ENCODE results near the gene IGSF22. TPM values are rescaled to one million over a fixed set of nuclear protein-coding genes. Genes with fewer than 3 reads are reported as not detected.
A peak's percentile ranks its signal among the peaks of the same experiment; 100 is the strongest.

Gene IGSF22
- total and polyA plus RNA-seq, 2 of the 13 experiments (the other 11 are each of a cell fraction or from before 2014, with no cell fraction given) = not detected

- no peak for DNase-seq (ENCODE audit: low spot score)
- no peak overlapping the region for H3K4me2 ChIP-seq (ENCODE audit: low read depth, low read length)
- no peak for FAIRE-seq
- no peaks in the 10 kb centered on the region for H3K79me2 ChIP-seq (ENCODE audit: insufficient read depth, low read length)
- H3K4me1 ChIP-seq (ENCODE audit: insufficient read depth, low read length) = peaks cover 15% of the 10 kb centered on the region
- no peak for ATAC-seq
- BruUV-seq (replicated peaks) = no TSS peak
- no peaks in the 10 kb centered on the region for H3K9me3 ChIP-seq (ENCODE audit: low read length)
- H3K27me3 ChIP-seq (ENCODE audit: control insufficient read depth in 1 of 2, insufficient read depth in 2 of 2, low read length in 2 of 2) = peaks cover 0 to 3% of the 10 kb centered on the region in 2 experiments; a peak in 1 of 5 replicates
- no peaks in the 10 kb centered on the region for H3K36me3 ChIP-seq (replicated peaks in 1 of 2; ENCODE audit: control insufficient read depth in 1 of 2, insufficient read depth in 2 of 2, low read length in 2 of 2)
- intact Hi-C loops (cut with micrococcal nuclease; ENCODE audit: unreplicated experiment) = loop anchor here (2.0 kb wide), 1 partner anchor 595 kb away; no protein-coding TSS in a partner anchor
- no peaks in the 10 kb centered on the region for H4K20me1 ChIP-seq (ENCODE audit: insufficient read depth, low read length)
- POLR2A ChIA-PET = no interaction called here
- TF ChIP-seq CEBPG (CRISPR knock-in tag; IDR thresholded peaks at IDR 0.05) (0 out of 2 replicates have a peak, but pooled peaks have one; percentile 32), DPF2 (CRISPR knock-in tag; IDR thresholded peaks at IDR 0.05; ENCODE audit: borderline replicate concordance, low read depth) (no peak), PHF21A (CRISPR knock-in tag; IDR thresholded peaks at IDR 0.05) (no peak), ZNF34 (CRISPR knock-in tag; IDR thresholded peaks at IDR 0.05; ENCODE audit: borderline replicate concordance) (no peak), ZNF564 (CRISPR knock-in tag; IDR thresholded peaks at IDR 0.05) (no peak), CEBPB (IDR thresholded peaks at IDR 0.05; ENCODE audit: borderline replicate concordance, low read depth, low read length) (peak; percentile 77)
- TF ChIP-seq, protein P1, sequence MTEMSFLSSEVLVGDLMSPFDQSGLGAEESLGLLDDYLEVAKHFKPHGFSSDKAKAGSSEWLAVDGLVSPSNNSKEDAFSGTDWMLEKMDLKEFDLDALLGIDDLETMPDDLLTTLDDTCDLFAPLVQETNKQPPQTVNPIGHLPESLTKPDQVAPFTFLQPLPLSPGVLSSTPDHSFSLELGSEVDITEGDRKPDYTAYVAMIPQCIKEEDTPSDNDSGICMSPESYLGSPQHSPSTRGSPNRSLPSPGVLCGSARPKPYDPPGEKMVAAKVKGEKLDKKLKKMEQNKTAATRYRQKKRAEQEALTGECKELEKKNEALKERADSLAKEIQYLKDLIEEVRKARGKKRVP (CRISPR knock-in tag; IDR thresholded peaks at IDR 0.05) = no peak
- no peak overlapping the region for H3K9ac ChIP-seq (ENCODE audit: insufficient read depth, low read depth, low read length)
- WGBS (ENCODE audit: low lambda C conversion rate) = 9% methylated on average over 6 of the region's 6 CpGs
- H3K27ac ChIP-seq (ENCODE audit: extremely low read length, insufficient read depth, low read length) = no peak overlapping the region
- in situ Hi-C loops (cut with HindIII; ENCODE audit: extremely low pct_ligation_motif_present, low pct_unique_long_range_greater_than_20kb) = no loop called here
- no peak overlapping the region for H2AFZ ChIP-seq (ENCODE audit: low read length)
- H3K4me3 ChIP-seq (replicated peaks in 1 of 3; ENCODE audit: insufficient read depth in 1 of 3, low read depth in 2 of 3, low read length in 3 of 3) = no peak overlapping the region
- CTCF ChIA-PET (ENCODE audit: low intra/inter-chr PET ratio, low total read pairs) = no interaction called here
Observed at GRCh38 chr11:18765554-18765953, 39.6 kb upstream of the IGSF22 start.

- ATAC-seq (no peak), DNase-seq (ENCODE audit: low spot score) (no peak), FAIRE-seq (no peak)
- H3K4me2 ChIP-seq (ENCODE audit: low read depth, low read length) = no peak overlapping the region
- H3K4me3 ChIP-seq (replicated peaks in 1 of 3; ENCODE audit: insufficient read depth in 1 of 3, low read depth in 2 of 3, low read length in 3 of 3) = no peak overlapping the region
- no TSS peak for BruUV-seq (replicated peaks)
- intact Hi-C loops (cut with micrococcal nuclease; ENCODE audit: unreplicated experiment) = no loop called here
- no peak overlapping the region for H2AFZ ChIP-seq (ENCODE audit: low read length)
- in situ Hi-C loops (cut with HindIII; ENCODE audit: extremely low pct_ligation_motif_present, low pct_unique_long_range_greater_than_20kb) = no loop called here
- no peaks in the 10 kb centered on the region for H3K36me3 ChIP-seq (replicated peaks in 1 of 2; ENCODE audit: control insufficient read depth in 1 of 2, insufficient read depth in 2 of 2, low read length in 2 of 2)
- ChIA-PET POLR2A (no interaction called here), CTCF (ENCODE audit: low intra/inter-chr PET ratio, low total read pairs) (no interaction called here)
- H4K20me1 ChIP-seq (ENCODE audit: insufficient read depth, low read length) = no peaks in the 10 kb centered on the region
- no peaks in the 10 kb centered on the region for H3K9me3 ChIP-seq (ENCODE audit: low read length)
- WGBS (ENCODE audit: low lambda C conversion rate) = 37% methylated on average over 11 of the region's 11 CpGs
- no peaks in the 10 kb centered on the region for H3K4me1 ChIP-seq (ENCODE audit: insufficient read depth, low read length)
- peaks cover 0 to 10% of the 10 kb centered on the region in 2 experiments; a peak in 2 of 5 replicates for H3K27me3 ChIP-seq (ENCODE audit: control insufficient read depth in 1 of 2, insufficient read depth in 2 of 2, low read length in 2 of 2)
- no peak overlapping the region for H3K27ac ChIP-seq (ENCODE audit: extremely low read length, insufficient read depth, low read length)
- H3K79me2 ChIP-seq (ENCODE audit: insufficient read depth, low read length) = no peaks in the 10 kb centered on the region
- no peak overlapping the region for H3K9ac ChIP-seq (ENCODE audit: insufficient read depth, low read depth, low read length)
- TF ChIP-seq IRF1 (CRISPR knock-in tag; IDR thresholded peaks at IDR 0.05; ENCODE audit: low read depth) = no peak
- TF ChIP-seq MNT (IDR thresholded peaks at IDR 0.05) = peak; percentile 86
- TF ChIP-seq GZF1 (CRISPR knock-in tag; IDR thresholded peaks at IDR 0.05) = no peak
Observed at GRCh38 chr11:18761741-18762140, 35.8 kb upstream of the IGSF22 start.

Measured in HepG2 (cell line).